HFF-Myc (cell line): ENCODE results near the gene TMPRSS11A.

ENCODE experiments used
- DNase-seq: peaks from one replicate; pipeline ENCODE4 v3.0.0-alpha.2; 2011; ENCODE audit warnings: low read depth; ENCODE audit errors: extremely low read depth
- H3K4me3 ChIP-seq: replicated peaks from 2 replicates; pipeline ENCODE4 v1.5.1; 2011; ENCODE audit warnings: low read depth, mild to moderate bottlenecking, control low read depth, low read length
- TF ChIP-seq, protein P1 (sequence below): IDR thresholded peaks from 2 replicates; pipeline ENCODE4 v1.5.1; 2012; ENCODE audit warnings: mild to moderate bottlenecking, low read depth, low read length, control low read depth; ENCODE audit errors: missing control alignments

TMPRSS11A gene, protein sequence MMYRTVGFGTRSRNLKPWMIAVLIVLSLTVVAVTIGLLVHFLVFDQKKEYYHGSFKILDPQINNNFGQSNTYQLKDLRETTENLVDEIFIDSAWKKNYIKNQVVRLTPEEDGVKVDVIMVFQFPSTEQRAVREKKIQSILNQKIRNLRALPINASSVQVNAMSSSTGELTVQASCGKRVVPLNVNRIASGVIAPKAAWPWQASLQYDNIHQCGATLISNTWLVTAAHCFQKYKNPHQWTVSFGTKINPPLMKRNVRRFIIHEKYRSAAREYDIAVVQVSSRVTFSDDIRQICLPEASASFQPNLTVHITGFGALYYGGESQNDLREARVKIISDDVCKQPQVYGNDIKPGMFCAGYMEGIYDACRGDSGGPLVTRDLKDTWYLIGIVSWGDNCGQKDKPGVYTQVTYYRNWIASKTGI

DNA sequence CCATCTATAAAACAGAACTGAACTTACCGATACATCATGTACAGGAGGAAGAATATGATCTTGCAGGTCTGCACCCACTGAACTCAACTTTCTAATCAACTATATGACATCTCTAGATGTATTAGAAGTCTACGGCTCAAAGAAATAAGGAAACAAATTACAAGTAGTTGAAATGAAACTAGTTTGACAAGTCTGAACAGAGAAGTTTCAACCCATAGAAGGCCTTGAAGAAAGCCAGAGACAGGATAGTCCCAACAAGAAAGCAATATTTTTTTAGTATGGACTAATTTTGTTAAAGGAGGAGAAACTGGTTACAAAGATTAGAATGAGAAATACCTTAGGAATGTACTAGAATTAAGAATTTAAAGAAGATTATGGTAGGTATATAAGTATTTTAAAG, at the start of gene TMPRSS11A:
TSS of gene TMPRSS11A (minus strand) at position 138 of the 400 bp plus-strand sequence. CDS start at position 38, 100 bp downstream.
- TF ChIP-seq, protein P1, sequence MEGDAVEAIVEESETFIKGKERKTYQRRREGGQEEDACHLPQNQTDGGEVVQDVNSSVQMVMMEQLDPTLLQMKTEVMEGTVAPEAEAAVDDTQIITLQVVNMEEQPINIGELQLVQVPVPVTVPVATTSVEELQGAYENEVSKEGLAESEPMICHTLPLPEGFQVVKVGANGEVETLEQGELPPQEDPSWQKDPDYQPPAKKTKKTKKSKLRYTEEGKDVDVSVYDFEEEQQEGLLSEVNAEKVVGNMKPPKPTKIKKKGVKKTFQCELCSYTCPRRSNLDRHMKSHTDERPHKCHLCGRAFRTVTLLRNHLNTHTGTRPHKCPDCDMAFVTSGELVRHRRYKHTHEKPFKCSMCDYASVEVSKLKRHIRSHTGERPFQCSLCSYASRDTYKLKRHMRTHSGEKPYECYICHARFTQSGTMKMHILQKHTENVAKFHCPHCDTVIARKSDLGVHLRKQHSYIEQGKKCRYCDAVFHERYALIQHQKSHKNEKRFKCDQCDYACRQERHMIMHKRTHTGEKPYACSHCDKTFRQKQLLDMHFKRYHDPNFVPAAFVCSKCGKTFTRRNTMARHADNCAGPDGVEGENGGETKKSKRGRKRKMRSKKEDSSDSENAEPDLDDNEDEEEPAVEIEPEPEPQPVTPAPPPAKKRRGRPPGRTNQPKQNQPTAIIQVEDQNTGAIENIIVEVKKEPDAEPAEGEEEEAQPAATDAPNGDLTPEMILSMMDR: no peak
- DNase-seq: no peak
- H3K4me3 ChIP-seq: no peak within 1 kb of the TSS

DNA sequence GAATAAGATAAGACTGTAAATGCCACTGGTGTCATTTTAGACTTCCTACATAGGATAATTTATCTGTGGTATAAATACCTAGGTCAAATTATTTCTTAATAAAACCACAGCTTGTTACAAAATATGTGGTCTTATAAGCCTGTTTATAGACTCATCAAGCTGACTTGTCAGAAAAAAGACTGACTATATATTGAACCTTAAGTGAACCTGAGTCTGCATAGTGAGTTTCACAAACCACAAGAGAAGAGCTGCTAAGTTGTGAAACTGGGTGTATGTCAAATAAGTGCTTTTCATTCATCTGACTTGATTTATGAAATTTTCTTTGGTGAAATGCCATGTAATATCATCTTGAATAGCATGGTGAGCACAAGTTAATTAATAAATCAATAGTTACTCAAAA, 48.4 kb upstream of the TMPRSS11A start:
- TF ChIP-seq, protein P1: no peak
- no peak for DNase-seq
- no peak overlapping the region for H3K4me3 ChIP-seq

- H3K4me3 ChIP-seq: no peak overlapping the region
- TF ChIP-seq, protein P1: no peak
- no peak for DNase-seq
Observed at GRCh38 chr4:68002906-68003305, 39.6 kb upstream of the TMPRSS11A start.

DNA sequence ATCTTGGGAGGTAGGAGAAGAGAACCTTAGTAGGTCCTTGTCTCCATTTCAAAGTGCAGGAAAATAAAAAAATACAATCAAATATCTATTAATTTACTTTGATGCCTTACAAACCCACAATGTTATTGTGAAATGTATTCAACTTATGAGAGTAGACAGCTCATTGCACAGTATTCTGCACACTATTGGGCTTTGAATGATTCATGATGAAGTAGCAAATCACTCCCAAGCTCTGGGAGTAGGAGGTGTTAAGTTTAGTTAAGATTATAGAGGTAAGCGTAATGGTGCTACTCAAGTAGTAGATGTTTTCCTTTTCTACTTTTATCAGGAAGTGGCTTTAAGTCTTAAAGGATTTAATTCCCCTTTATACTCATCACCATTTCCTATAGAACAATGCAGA, 32.8 kb upstream of the TMPRSS11A start:
- no peak for DNase-seq
- TF ChIP-seq, protein P1: no peak
- H3K4me3 ChIP-seq: no peak overlapping the region

DNA sequence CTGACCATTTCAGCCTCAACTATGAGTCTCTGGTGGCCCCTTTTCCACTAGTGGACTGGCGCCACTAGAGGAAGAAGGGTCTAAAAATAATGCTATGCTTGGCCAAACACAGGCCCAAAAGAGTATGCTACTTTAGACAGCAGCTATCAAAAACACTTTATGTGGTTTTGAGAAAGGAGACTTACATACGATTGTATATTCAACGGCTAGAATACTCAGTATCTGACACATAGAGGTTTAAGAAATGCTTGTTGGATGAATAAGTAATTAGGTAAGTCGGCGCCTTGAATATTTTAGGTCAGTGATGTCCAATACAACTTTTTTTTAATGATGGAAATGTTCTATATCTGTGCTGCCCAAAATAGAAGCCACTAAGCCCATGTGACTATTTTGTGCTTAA, 25.7 kb upstream of the TMPRSS11A start:
- no peak for DNase-seq
- H3K4me3 ChIP-seq: no peak overlapping the region
- TF ChIP-seq, protein P1: no peak

DNA sequence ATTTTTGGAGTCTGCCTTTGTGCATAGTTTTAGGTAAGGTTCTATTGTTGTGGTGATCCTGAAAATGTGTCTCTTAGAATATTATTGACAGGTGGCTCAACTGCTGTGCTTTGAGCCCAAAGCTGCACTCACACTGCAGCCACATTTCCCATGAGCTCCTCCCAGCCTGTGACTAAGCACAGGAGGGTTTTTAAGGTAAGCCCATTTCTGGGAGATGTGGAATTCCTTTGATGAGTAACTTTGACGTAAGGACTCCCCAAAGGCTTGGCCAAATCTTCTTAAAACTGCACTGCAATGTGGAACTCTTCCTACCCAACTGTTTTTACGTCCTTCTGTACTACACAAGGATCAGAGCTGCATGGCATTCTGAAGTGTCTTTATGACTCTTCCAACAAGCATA, 20.0 kb upstream of the TMPRSS11A start:
- H3K4me3 ChIP-seq: no peak overlapping the region
- TF ChIP-seq, protein P1: no peak
- DNase-seq: no peak
